Lower leg skin (tissue), 4 donors: Measurements from ENCODE around the gene EHD1. TPM values are rescaled to one million over a fixed set of nuclear protein-coding genes. Genes with fewer than 3 reads are reported as not detected.

Experiments
- DNase-seq, 2 donors: peaks; one replicate each; pipeline ENCODE4 v3.0.0-alpha.2; 2019; ENCODE audit warnings: low spot score in 2 of 2
- H3K4me3 ChIP-seq: fragments of 200-600 bp; sonication (generic); 2 replicates; pipeline ENCODE4 v1.5.1; 2017; ENCODE audit warnings: mild to moderate bottlenecking, low read depth; ENCODE audit not compliant: poor library complexity, severe bottlenecking
- CTCF ChIP-seq, 3 donors: fragments of 450-650 bp; IDR thresholded peaks; one replicate each; pipeline ENCODE4 v1.5.1; 2016; ENCODE audit warnings: antibody characterized with exemption in 3 of 3, mild to moderate bottlenecking in 3 of 3, moderate library complexity in 2 of 3
- POLR2A ChIP-seq, 2 donors: fragments of 450-650 bp; IDR thresholded peaks; one replicate each; pipeline ENCODE4 v1.6.1; 2016 to 2017; ENCODE audit warnings: antibody characterized with exemption in 2 of 2, mild to moderate bottlenecking in 1 of 2, moderate library complexity in 1 of 2
- WGBS, 2 donors: methylation state at CpG; one replicate each; pipeline ENCODE4 v1.1.5; 2018; 5-methylcytosine and 5-hydroxymethylcytosine counted together
- intact Hi-C: fragments of 100-400 bp; cut with DNase I; formaldehyde crosslinking; loops from one replicate; pipeline ENCODE4 v1.15.0; 2023; ENCODE audit warnings: low total_unique reads
- total RNA-seq, 4 donors: library from RNA; depleted of rRNA; stranded (reverse); fragments of >200 nt; gene quantifications; one replicate each; pipeline ENCODE4 v1.1.0, GENCODE V29; 2016

The EHD1 gene
- total RNA-seq, 4 donors from 2014 or later = 81.0 to 98.9 (median 90.5) TPM

GRCh38 chr11:64832467-64833197 lies 45.8 kb downstream of the EHD1 start:
- 94% methylated on average over 19 to 21 of the region's 21 CpGs for WGBS, 2 donors
- intact Hi-C loops = no loop called here
- no peak for TF ChIP-seq CTCF (IDR thresholded peaks at IDR 0.05)
- no peak for TF ChIP-seq POLR2A (IDR thresholded peaks at IDR 0.05)
- no peak for DNase-seq
- no peak overlapping the region for H3K4me3 ChIP-seq

- TF ChIP-seq POLR2A (IDR thresholded peaks at IDR 0.05) (no peak), CTCF (IDR thresholded peaks at IDR 0.05) (no peak)
- 87 to 91% methylated on average over 24 of the region's 24 CpGs for WGBS, 2 donors
- intact Hi-C loops = no loop called here
- DNase-seq = no peak
- H3K4me3 ChIP-seq = no peak overlapping the region
Measured at GRCh38 chr11:64831411-64831891, 47.0 kb downstream of the EHD1 start.

- H3K4me3 ChIP-seq = no peak overlapping the region
- 82 to 87% methylated on average over 14 to 19 of the region's 43 CpGs for WGBS, 2 donors
- no peak for DNase-seq
- TF ChIP-seq POLR2A (IDR thresholded peaks at IDR 0.05) = no peak
- intact Hi-C loops = no loop called here
Measured at GRCh38 chr11:64829536-64830251, 48.7 kb downstream of the EHD1 start.

GRCh38 chr11:64827451-64827839 lies 51.0 kb downstream of the EHD1 start:
- WGBS, 2 donors = 94 to 98% methylated on average over 22 of the region's 22 CpGs
- no peak for DNase-seq
- no peak for TF ChIP-seq CTCF (IDR thresholded peaks at IDR 0.05)
- no peak for TF ChIP-seq POLR2A (IDR thresholded peaks at IDR 0.05)
- H3K4me3 ChIP-seq = no peak overlapping the region
- intact Hi-C loops = no loop called here

GRCh38 chr11:64826578-64827450 lies 51.6 kb downstream of the EHD1 start:
- TF ChIP-seq CTCF (IDR thresholded peaks at IDR 0.05) (no peak), POLR2A (IDR thresholded peaks at IDR 0.05) (no peak)
- WGBS, 2 donors = 89% methylated on average over 46 to 52 of the region's 52 CpGs
- intact Hi-C loops = no loop called here
- DNase-seq = no peak
- H3K4me3 ChIP-seq = no peak overlapping the region

- DNase-seq = no peak
- no peak for TF ChIP-seq POLR2A (IDR thresholded peaks at IDR 0.05)
- TF ChIP-seq CTCF (IDR thresholded peaks at IDR 0.05) = no peak
- intact Hi-C loops = no loop called here
- no peak overlapping the region for H3K4me3 ChIP-seq
- WGBS, 2 donors = 70 to 82% methylated on average over 7 of the region's 7 CpGs
Measured at GRCh38 chr11:64826062-64826461, 52.4 kb downstream of the EHD1 start.
